Upper lobe of right lung (tissue), 1 donor: ENCODE data around the gene ZBTB43. TPM values are rescaled to one million over a fixed set of nuclear protein-coding genes. Genes with fewer than 3 reads are reported as not detected.
A peak's percentile ranks its signal among the peaks of the same experiment; 100 is the strongest.

Experiments
- ATAC-seq: fragments of 200-7000 bp; cut with Tn5 transposase; one replicate; pipeline ENCODE4 v1.9.1; 2020; ENCODE audit warnings: mild to moderate bottlenecking, moderate library complexity
- DNase-seq: peaks from one replicate; pipeline ENCODE4 v3.0.0-alpha.2; 2020
- H3K27ac ChIP-seq: fragments of 200-600 bp; one replicate; pipeline ENCODE4 v1.8.0; 2022
- H3K27me3 ChIP-seq: fragments of 200-600 bp; one replicate; pipeline ENCODE4 v1.8.0; 2022; ENCODE audit warnings: mild to moderate bottlenecking
- H3K36me3 ChIP-seq: fragments of 200-600 bp; one replicate; pipeline ENCODE4 v1.8.0; 2022
- H3K4me1 ChIP-seq: fragments of 200-600 bp; one replicate; pipeline ENCODE4 v1.8.0; 2022
- H3K4me3 ChIP-seq: fragments of 200-600 bp; one replicate; pipeline ENCODE4 v1.8.0; 2022; ENCODE audit warnings: mild to moderate bottlenecking
- H3K9me3 ChIP-seq: fragments of 200-600 bp; one replicate; pipeline ENCODE4 v1.8.0; 2022
- intact Hi-C: fragments of 100-400 bp; cut with DNase I; formaldehyde crosslinking; loops from one replicate; pipeline ENCODE4 v1.11.0; 2022
- total RNA-seq: library from RNA; stranded (reverse); fragmentation: NEBNext Ultra II Directional; extraction: Animal tissue kit (Norgen Biotek cat#: 25700); gene quantifications from one replicate; pipeline ENCODE4 v1.2.1, GENCODE V29; 2021
- TF ChIP-seq, protein P1 (sequence below): fragments of 200-600 bp; IDR thresholded peaks from one replicate; pipeline ENCODE4 v1.8.0; 2022; ENCODE audit warnings: antibody characterized with exemption
- donor health status: DM: no; HTN: yes; CAD: no; lungs with severe emphysema.

Gene ZBTB43
- total RNA-seq, 1 donor from 2014 or later: 24.9 TPM

DNA sequence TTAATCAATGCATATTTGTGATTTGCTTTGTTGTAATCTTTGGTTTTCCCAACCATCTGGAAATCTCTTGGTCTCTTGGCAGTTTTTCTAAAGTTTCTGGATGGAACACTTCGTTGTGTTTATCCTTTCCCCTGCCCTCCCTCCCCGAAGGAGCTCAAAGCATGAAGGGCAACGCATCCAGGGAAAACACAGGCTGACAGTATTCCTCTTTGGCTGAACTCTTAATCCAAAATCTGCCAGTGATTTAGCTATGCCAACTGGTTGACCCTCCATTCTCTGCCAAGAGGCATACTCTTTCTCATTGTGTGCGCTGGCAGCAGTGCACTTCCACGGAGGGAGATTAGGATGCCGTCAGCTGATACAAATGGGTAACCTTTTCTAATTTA is 76.1 kb downstream of the ZBTB43 start:
- intact Hi-C loops: no loop called here

DNA sequence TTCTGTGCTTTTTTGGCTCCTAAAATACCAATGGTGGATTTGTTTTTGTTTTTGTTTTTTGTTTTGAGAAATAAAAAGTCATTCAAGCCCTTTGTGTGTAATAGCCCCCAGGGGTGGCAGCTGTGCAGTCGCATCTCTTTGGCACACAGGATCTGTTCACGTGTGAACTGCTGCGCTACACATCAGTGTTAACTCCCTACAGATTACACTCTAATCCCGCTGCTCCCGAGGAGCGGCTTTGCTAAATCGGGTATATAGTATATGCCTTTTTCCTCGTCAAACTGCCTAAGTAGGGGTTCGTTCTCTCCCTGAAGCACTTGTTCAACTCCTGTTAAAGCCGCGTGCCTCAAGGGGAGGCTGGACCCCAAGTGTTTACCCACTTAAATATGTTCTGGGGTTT is 77.9 kb downstream of the ZBTB43 start:
- no peak for DNase-seq
- TF ChIP-seq, protein P1, sequence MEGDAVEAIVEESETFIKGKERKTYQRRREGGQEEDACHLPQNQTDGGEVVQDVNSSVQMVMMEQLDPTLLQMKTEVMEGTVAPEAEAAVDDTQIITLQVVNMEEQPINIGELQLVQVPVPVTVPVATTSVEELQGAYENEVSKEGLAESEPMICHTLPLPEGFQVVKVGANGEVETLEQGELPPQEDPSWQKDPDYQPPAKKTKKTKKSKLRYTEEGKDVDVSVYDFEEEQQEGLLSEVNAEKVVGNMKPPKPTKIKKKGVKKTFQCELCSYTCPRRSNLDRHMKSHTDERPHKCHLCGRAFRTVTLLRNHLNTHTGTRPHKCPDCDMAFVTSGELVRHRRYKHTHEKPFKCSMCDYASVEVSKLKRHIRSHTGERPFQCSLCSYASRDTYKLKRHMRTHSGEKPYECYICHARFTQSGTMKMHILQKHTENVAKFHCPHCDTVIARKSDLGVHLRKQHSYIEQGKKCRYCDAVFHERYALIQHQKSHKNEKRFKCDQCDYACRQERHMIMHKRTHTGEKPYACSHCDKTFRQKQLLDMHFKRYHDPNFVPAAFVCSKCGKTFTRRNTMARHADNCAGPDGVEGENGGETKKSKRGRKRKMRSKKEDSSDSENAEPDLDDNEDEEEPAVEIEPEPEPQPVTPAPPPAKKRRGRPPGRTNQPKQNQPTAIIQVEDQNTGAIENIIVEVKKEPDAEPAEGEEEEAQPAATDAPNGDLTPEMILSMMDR: no peak

More for the DNA sequence above, 76.1 kb downstream of the ZBTB43 start:
- H3K9me3 ChIP-seq: no peaks in the 10 kb centered on the region
- no peaks in the 10 kb centered on the region for H3K27me3 ChIP-seq
- TF ChIP-seq, protein P1: no peak
- peaks cover 56% of the 10 kb centered on the region for H3K36me3 ChIP-seq
- H3K27ac ChIP-seq: no peak overlapping the region
- DNase-seq: no peak
- H3K4me1 ChIP-seq: no peaks in the 10 kb centered on the region
- no peak for ATAC-seq
- H3K4me3 ChIP-seq: no peak overlapping the region

DNA sequence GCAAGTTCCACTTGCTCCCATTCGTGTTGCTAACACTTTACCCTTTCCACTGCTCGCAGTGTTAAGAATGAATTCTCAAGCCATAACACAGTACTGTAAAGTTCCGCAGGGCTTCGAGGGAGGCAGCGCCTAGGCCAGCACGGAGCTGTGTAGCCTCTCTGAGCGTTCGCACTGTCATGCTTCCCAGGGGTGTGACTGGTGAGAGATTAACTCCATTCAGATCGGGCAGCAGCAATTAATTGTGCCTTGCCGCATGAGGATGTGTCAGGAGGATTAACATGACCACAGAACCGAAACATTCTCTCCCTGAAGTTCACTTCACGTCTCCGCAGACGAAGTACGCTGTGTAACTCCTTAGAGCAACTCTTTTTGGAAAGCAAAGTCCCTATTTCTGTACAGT is 78.8 kb downstream of the ZBTB43 start:
- H3K36me3 ChIP-seq: peaks cover 42% of the 10 kb centered on the region
- no peaks in the 10 kb centered on the region for H3K9me3 ChIP-seq
- H3K4me1 ChIP-seq: no peaks in the 10 kb centered on the region
- intact Hi-C loops: no loop called here
- peak; percentile 22 for DNase-seq
- ATAC-seq: no peak
- TF ChIP-seq, protein P1: no peak
- no peak overlapping the region for H3K4me3 ChIP-seq
- H3K27me3 ChIP-seq: no peaks in the 10 kb centered on the region
- no peak overlapping the region for H3K27ac ChIP-seq

More for the DNA sequence above, 77.9 kb downstream of the ZBTB43 start:
- Histone ChIP-seq H3K4me1 (no peaks in the 10 kb centered on the region), H3K27me3 (no peaks in the 10 kb centered on the region), H3K27ac (no peak overlapping the region), H3K9me3 (no peaks in the 10 kb centered on the region), H3K4me3 (no peak overlapping the region), H3K36me3 (peaks cover 51% of the 10 kb centered on the region)
- ATAC-seq: no peak
- intact Hi-C loops: no loop called here

DNA sequence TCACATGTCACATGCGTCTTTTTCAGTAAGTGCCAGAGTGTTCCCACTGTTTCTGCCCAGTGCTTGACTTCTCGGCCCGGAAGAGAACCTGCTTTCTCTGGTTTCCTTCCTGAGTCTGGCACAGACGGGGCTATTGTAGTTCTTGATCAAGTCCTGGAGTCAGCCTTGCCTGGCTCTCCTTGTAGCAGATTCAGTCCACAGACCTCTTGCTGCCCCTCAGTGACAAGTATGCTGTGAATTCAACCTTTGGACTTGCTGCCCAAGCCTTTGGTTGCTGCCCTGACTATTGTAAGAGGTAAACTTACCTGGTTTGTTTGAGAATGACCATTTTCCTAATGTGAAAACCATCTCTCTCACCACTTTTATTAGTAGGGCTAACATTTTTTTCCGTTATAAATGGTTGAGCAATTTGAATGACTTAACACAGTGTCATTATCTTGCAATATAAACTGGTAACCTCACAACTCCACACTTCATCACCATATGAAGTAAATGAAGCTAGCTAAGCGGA is 80.3 kb downstream of the ZBTB43 start:
- peak; percentile 43 for ATAC-seq
- no peak overlapping the region for H3K4me3 ChIP-seq
- TF ChIP-seq, protein P1: no peak
- no peaks in the 10 kb centered on the region for H3K9me3 ChIP-seq
- H3K27ac ChIP-seq: no peak overlapping the region
- no peaks in the 10 kb centered on the region for H3K4me1 ChIP-seq
- intact Hi-C loops: no loop called here
- DNase-seq: no peak
- H3K36me3 ChIP-seq: peaks cover 32% of the 10 kb centered on the region
- no peaks in the 10 kb centered on the region for H3K27me3 ChIP-seq

DNA sequence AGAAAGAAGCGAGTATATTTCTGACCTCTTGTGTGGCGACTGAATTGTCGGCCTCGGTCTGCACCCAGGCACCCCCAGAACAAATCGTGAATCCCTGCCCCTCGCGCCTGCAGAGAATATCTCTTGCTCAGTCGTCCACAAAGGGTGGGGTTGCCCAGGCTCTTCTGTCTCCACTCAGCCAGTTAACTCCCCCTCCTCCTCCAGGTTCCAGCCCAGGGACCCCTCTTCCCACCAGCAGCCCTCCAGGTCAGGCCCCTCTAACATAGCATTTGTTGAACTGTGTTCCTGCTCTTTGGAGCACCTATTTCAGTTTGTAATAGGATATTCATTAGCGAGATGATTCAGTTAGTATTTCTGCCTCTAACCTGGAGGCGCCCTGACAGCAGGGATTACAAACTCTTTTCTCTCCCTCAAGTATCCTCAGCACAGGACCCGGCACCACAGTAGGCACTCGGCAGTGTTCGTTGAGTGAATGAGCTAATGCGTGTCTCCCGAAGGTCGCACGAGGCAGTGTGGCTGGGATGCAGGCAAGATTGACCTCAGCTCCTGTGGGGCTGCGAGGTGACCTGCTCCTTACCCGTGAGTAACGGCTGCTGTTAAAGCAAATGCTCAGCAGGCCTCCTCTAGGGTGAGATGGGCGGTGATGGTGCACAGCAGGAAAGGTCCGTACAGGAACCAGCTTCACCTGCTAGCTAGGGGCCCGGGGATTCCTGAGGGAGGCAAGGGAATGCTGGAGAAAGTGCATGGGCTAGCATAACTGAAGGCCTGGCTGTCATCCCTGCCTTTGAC is 81.4 kb downstream of the ZBTB43 start:
- no peaks in the 10 kb centered on the region for H3K4me1 ChIP-seq
- no peaks in the 10 kb centered on the region for H3K27me3 ChIP-seq
- H3K4me3 ChIP-seq: no peak overlapping the region
- H3K27ac ChIP-seq: no peak overlapping the region
- H3K9me3 ChIP-seq: no peaks in the 10 kb centered on the region
- TF ChIP-seq, protein P1: no peak
- H3K36me3 ChIP-seq: peaks cover 22% of the 10 kb centered on the region
- no peak for ATAC-seq
- intact Hi-C loops: no loop called here
- DNase-seq: peak; percentile 40
